GM10248 (cell line): ENCODE data around the gene ZNF317.

Experiments
- CTCF ChIA-PET: fragments of 300-600 bp; sonication (Branson Sonifier 250); formaldehyde crosslinking; extraction: SDS; loops from one replicate; lab custom pipeline; 2021; ENCODE audit warnings: antibody characterized with exemption; lab: Yijun Ruan, JAX
- POLR2A ChIA-PET: fragments of 350-650 bp; sonication (Branson Sonifier 250); formaldehyde crosslinking; extraction: SDS; loops from one replicate; lab custom pipeline; 2020; ENCODE audit warnings: antibody characterized with exemption; lab: Yijun Ruan, JAX
- DNase-seq: peaks from one replicate; pipeline ENCODE4 v3.0.0; 2012; ENCODE audit errors: extremely low spot score
- TF ChIP-seq, protein P1 (sequence below): IDR thresholded peaks from 2 replicates; pipeline ENCODE4 v1.5.1; 2012; ENCODE audit warnings: mild to moderate bottlenecking, low read depth; ENCODE audit errors: extremely low read depth, missing control alignments, control extremely low read depth

The ZNF317 gene

GRCh38 chr19:9161427-9161826, 21.2 kb downstream of the ZNF317 start:
- TF ChIP-seq, protein P1, sequence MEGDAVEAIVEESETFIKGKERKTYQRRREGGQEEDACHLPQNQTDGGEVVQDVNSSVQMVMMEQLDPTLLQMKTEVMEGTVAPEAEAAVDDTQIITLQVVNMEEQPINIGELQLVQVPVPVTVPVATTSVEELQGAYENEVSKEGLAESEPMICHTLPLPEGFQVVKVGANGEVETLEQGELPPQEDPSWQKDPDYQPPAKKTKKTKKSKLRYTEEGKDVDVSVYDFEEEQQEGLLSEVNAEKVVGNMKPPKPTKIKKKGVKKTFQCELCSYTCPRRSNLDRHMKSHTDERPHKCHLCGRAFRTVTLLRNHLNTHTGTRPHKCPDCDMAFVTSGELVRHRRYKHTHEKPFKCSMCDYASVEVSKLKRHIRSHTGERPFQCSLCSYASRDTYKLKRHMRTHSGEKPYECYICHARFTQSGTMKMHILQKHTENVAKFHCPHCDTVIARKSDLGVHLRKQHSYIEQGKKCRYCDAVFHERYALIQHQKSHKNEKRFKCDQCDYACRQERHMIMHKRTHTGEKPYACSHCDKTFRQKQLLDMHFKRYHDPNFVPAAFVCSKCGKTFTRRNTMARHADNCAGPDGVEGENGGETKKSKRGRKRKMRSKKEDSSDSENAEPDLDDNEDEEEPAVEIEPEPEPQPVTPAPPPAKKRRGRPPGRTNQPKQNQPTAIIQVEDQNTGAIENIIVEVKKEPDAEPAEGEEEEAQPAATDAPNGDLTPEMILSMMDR = no peak
- DNase-seq = no peak
- CTCF ChIA-PET = no interaction called here
- POLR2A ChIA-PET = no interaction called here

GRCh38 chr19:9165261-9165660, 25.1 kb downstream of the ZNF317 start:
- TF ChIP-seq, protein P1 = no peak
- no peak for DNase-seq
- ChIA-PET POLR2A (no interaction called here), CTCF (no interaction called here)

DNA sequence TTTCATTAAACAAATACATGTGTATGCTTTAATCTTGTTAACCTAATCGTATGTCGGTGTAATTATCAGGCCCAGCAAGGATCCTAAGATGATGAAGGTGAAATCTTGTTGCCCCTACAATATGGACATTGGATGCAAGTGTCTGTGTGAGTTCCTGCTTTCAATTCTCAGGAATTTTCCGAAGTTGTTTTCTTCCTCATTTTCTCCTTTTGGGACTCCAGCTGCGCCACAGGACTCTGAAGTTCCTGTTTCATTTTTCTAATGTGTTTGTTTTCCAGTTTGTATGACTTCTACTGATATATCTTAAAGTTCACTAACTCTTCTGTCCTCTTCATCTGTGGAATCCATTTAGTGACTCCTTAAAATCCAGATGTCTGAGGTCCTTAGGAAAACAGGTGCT, 26.6 kb downstream of the ZNF317 start:
- POLR2A ChIA-PET = no interaction called here
- TF ChIP-seq, protein P1 = no peak
- CTCF ChIA-PET = no interaction called here

DNA sequence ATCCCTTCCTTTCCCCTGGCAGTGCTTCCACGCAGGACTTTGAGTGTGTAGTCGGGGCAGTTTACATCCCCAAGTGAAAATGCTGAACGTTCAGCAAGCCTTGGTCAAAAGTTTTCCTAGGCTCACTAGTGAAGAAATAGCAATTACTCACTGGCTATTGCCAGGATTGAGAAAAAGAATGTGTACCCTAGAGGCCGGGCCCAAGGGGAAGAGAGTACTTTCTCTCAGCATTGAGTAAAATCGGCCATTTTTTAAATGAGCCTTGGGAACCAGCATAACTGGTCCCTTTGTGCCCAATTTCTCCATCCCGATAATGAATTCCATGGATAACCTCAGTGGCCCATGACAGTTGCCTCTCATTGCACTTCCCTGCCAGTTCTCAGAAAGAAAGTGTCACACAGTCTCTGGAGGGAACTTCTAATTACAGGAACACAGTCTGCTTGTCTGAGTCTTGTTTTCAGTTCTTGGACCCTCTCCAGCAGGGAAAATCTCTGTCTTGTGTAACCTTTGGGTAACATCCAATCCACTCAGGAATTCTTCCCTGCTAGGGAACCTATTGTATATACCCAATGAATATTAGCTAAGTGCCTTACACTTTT, 31.3 kb downstream of the ZNF317 start:
- POLR2A ChIA-PET = no interaction called here
- no peak for DNase-seq

More for the DNA sequence above, 26.6 kb downstream of the ZNF317 start:
- no peak for DNase-seq

GRCh38 chr19:9175326-9175725, 35.1 kb downstream of the ZNF317 start:
- CTCF ChIA-PET = no interaction called here
- TF ChIP-seq, protein P1 = no peak
- no peak for DNase-seq
- POLR2A ChIA-PET = no interaction called here

More for the DNA sequence above, 31.3 kb downstream of the ZNF317 start:
- TF ChIP-seq, protein P1 = no peak
- CTCF ChIA-PET = no interaction called here

DNA sequence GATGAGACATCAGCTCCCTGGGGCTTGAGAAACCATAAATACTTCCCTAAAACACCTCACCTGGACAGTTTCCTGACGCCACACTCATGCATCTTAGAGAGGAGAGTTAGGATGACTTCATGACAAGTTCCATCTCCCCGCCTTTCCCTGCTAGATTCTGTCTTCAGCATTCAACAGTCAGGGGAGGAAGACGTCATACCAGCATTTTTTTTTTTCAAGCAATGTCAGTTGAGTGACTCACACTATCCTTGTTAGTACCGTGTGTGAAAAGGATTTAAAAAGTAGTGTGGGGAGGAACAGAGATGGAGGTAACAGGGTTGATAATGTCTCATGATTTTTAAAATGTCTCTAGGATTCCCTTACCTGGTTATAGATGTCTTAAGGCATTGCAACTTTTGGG, 38.7 kb downstream of the ZNF317 start, which contains the start of gene OR7D2:
Gene OR7D2 (plus strand): TSS at position 79 of the 400 bp plus-strand sequence. CDS start 6,803 bp downstream, outside the sequence.
- ChIA-PET CTCF (interaction anchor here (1.5 kb wide), 1 partner anchor 16 kb away, joined by 4 read pairs; no protein-coding TSS in a partner anchor), POLR2A (no interaction called here)
- TF ChIP-seq, protein P1 = no peak
- DNase-seq = no peak
